HFFc6 (cell line): ENCODE results near the gene MRPS18A. TPM values are rescaled to one million over a fixed set of nuclear protein-coding genes. Genes with fewer than 3 reads are reported as not detected.

Experiments
- DNase-seq: peaks from one replicate; pipeline ENCODE4 v3.0.0-alpha.2; 2018
- H3K27ac Mint-ChIP-seq: 2 replicates; pipeline ENCODE4 v1.8.0; 2020; ENCODE audit warnings: mild to moderate bottlenecking, mixed read lengths
- H3K27me3 Mint-ChIP-seq: 2 replicates; pipeline ENCODE4 v1.8.0; 2021; ENCODE audit warnings: mild to moderate bottlenecking, moderate library complexity, mixed read lengths; ENCODE audit not compliant: insufficient read depth
- H3K36me3 Mint-ChIP-seq: 2 replicates; pipeline ENCODE4 v1.8.0; 2021; ENCODE audit warnings: low read depth, mixed read lengths
- H3K4me1 Mint-ChIP-seq: 2 replicates; pipeline ENCODE4 v1.8.0; 2020; ENCODE audit warnings: low read depth, mixed read lengths
- H3K4me3 Mint-ChIP-seq: 2 replicates; pipeline ENCODE4 v1.8.0; 2020; ENCODE audit warnings: mild to moderate bottlenecking, moderate library complexity, mixed read lengths
- H3K9me3 Mint-ChIP-seq: 2 replicates; pipeline ENCODE4 v1.8.0; 2020; ENCODE audit warnings: mild to moderate bottlenecking, mixed read lengths
- total RNA-seq, 6 experiments: library from RNA; stranded (reverse); fragmentation: NEBNext Ultra II Directional; extraction: Animal tissue kit (Norgen Biotek cat#: 25700); gene quantifications; 2 replicates in 1 of 6; 3 replicates in 5 of 6; pipeline ENCODE4 v1.2.3, GENCODE V29; 2021
- TF ChIP-seq, protein P1 (sequence below): fragments of 200-600 bp; sonication (generic); IDR thresholded peaks from 2 replicates; pipeline ENCODE4 v1.5.0; 2021; ENCODE audit warnings: antibody characterized with exemption, mild to moderate bottlenecking

The MRPS18A gene
- total RNA-seq, 6 experiments from 2014 or later, result 34.3 to 42.8 (median 38.3) TPM

DNA sequence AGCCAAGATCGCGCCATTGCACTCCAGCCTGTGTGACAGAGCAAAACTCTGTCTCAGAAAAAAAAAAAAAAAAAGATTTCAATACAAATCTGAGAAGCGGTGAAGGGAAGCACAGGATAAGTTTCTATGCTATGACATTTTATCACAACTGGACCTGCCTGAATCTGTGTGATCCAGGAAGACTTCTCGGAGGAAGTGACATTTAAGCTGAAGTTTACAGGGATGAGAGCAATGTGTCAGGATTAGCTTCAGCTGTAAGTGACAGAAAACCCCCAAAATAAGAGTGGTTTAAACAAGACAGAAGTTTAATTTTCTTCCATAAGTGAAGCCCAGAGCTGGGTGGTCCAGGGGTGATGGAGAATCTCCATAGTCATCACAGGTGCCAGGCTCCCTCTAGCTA lies 33.4 kb upstream of the MRPS18A start:
- Mint-ChIP-seq H3K27ac (no peak overlapping the region), H3K4me1 (peaks cover 7% of the 10 kb centered on the region; the same call in 1 of the 2 replicates), H3K4me3 (no peak overlapping the region), H3K9me3 (no peaks in the 10 kb centered on the region), H3K36me3 (no peaks in the 10 kb centered on the region), H3K27me3 (peaks cover 18% of the 10 kb centered on the region)
- TF ChIP-seq, protein P1, sequence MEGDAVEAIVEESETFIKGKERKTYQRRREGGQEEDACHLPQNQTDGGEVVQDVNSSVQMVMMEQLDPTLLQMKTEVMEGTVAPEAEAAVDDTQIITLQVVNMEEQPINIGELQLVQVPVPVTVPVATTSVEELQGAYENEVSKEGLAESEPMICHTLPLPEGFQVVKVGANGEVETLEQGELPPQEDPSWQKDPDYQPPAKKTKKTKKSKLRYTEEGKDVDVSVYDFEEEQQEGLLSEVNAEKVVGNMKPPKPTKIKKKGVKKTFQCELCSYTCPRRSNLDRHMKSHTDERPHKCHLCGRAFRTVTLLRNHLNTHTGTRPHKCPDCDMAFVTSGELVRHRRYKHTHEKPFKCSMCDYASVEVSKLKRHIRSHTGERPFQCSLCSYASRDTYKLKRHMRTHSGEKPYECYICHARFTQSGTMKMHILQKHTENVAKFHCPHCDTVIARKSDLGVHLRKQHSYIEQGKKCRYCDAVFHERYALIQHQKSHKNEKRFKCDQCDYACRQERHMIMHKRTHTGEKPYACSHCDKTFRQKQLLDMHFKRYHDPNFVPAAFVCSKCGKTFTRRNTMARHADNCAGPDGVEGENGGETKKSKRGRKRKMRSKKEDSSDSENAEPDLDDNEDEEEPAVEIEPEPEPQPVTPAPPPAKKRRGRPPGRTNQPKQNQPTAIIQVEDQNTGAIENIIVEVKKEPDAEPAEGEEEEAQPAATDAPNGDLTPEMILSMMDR, result no peak
- DNase-seq, result no peak

DNA sequence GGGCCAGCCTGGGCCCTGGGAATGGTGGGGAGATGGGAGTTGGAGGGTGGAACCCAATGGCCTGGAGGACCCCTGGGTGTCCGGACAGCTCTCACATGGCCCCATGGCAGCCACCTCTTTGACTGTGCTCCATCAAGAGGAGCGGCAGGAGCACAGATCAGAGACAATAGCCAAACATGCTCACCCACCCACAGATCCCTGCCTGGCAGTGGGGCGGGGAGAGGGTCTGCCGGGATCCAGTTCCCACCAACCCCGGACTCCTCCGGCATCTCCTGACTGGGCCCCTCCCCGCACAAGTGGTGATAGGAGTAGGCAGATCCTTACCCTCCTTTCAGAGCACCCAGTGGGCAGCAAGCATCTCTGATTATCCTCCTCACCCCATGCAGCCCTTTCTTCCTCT lies 31.9 kb upstream of the MRPS18A start:
- Mint-ChIP-seq H3K36me3 (no peaks in the 10 kb centered on the region), H3K27me3 (peaks cover 18% of the 10 kb centered on the region), H3K4me3 (no peak overlapping the region), H3K9me3 (no peaks in the 10 kb centered on the region), H3K4me1 (peaks cover 2% of the 10 kb centered on the region; the same call in 1 of the 2 replicates), H3K27ac (no peak overlapping the region)
- DNase-seq, result no peak
- TF ChIP-seq, protein P1, result no peak

GRCh38 chr6:43718387-43719105 lies 31.0 kb upstream of the MRPS18A start:
- TF ChIP-seq, protein P1, result no peak
- H3K9me3 Mint-ChIP-seq, result no peaks in the 10 kb centered on the region
- no peak overlapping the region for H3K27ac Mint-ChIP-seq
- DNase-seq, result no peak
- no peaks in the 10 kb centered on the region for H3K36me3 Mint-ChIP-seq
- no peaks in the 10 kb centered on the region for H3K4me1 Mint-ChIP-seq
- no peak overlapping the region for H3K4me3 Mint-ChIP-seq
- H3K27me3 Mint-ChIP-seq, result peaks cover 26% of the 10 kb centered on the region

DNA sequence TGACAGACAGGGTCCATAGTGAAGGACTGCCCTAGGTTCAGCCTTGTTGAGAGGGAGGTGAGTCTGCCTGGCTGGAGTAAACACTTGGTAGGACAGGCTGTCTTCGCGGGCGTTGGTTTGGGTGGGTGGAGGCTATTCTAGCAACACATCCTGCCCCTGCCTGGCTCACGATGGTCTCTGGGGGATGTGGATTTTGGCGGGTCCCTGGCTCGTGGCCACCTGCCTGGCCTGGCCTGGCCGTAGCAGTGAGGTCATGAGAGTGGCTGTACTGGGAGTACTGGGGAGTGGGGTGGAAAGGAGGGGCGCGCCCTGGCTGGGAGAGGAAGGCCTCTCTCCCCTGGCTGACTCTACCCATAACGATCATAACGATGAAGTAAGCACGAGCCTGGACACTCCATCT lies 30.2 kb upstream of the MRPS18A start:
- no peaks in the 10 kb centered on the region for H3K4me1 Mint-ChIP-seq
- H3K4me3 Mint-ChIP-seq, result no peak overlapping the region
- peaks cover 26% of the 10 kb centered on the region for H3K27me3 Mint-ChIP-seq
- H3K27ac Mint-ChIP-seq, result no peak overlapping the region
- H3K36me3 Mint-ChIP-seq, result no peaks in the 10 kb centered on the region
- no peak for DNase-seq
- TF ChIP-seq, protein P1, result no peak
- H3K9me3 Mint-ChIP-seq, result no peaks in the 10 kb centered on the region

DNA sequence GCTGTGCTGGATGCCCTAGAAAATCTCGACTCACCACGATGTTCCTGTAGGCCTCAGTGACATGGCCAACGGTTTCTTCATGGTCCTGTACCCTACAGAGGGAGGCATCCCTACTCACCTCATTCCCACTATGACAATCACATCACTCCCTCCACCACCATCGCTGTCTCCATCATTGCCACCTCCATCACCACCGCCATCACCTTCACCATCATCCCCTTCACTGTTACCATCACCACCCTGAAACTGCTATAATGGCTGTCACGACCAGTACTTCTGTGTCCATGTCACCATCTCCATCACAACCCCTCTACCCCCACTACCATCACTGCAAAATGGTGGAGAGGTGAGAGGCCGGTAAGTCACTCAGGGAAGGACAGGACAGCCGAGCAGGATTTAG lies 29.8 kb upstream of the MRPS18A start:
- TF ChIP-seq, protein P1, result no peak
- Mint-ChIP-seq H3K4me1 (no peaks in the 10 kb centered on the region), H3K36me3 (no peaks in the 10 kb centered on the region), H3K9me3 (no peaks in the 10 kb centered on the region), H3K4me3 (no peak overlapping the region), H3K27me3 (peaks cover 26% of the 10 kb centered on the region), H3K27ac (no peak overlapping the region)
- no peak for DNase-seq
